Stimulated activated CD8-positive, alpha-beta memory T cell treated with anti-CD3 and anti-CD28 coated beads, Interleukin-4, amount 100 ng/mL, for 48 hours (primary cell): Measurements from ENCODE around the gene SERAC1.

Experiments
- DNase-seq: peaks from one replicate; pipeline ENCODE4 v3.0.0-alpha.2; 2020

Gene SERAC1

GRCh38 chr6:158118886-158119285 lies 49.2 kb downstream of the SERAC1 start:
- no peak for DNase-seq

GRCh38 chr6:158115508-158115907 lies 52.6 kb downstream of the SERAC1 start:
- DNase-seq: no peak

GRCh38 chr6:158115102-158115501 lies 53.0 kb downstream of the SERAC1 start:
- DNase-seq: no peak

GRCh38 chr6:158113802-158114201 lies 54.3 kb downstream of the SERAC1 start:
- no peak for DNase-seq

- DNase-seq: no peak
Measured at GRCh38 chr6:158111987-158112386, 56.1 kb downstream of the SERAC1 start.

- DNase-seq: no peak
Measured at GRCh38 chr6:158110986-158111385, 57.1 kb downstream of the SERAC1 start.

GRCh38 chr6:158109748-158110147 lies 58.3 kb downstream of the SERAC1 start:
- DNase-seq: no peak

- no peak for DNase-seq
Measured at GRCh38 chr6:158104696-158105095, 63.4 kb downstream of the SERAC1 start.

- DNase-seq: no peak
Measured at GRCh38 chr6:158103228-158103627, 64.8 kb downstream of the SERAC1 start.

GRCh38 chr6:158095671-158096070 lies 72.4 kb downstream of the SERAC1 start:
- no peak for DNase-seq

- DNase-seq: no peak
Measured at GRCh38 chr6:158095031-158095430, 73.0 kb downstream of the SERAC1 start.

GRCh38 chr6:158092806-158093205 lies 75.3 kb downstream of the SERAC1 start:
- no peak for DNase-seq

GRCh38 chr6:158087224-158087867 lies 80.7 kb downstream of the SERAC1 start:
- no peak for DNase-seq

GRCh38 chr6:158086504-158087223 lies 81.4 kb downstream of the SERAC1 start:
- DNase-seq: no peak

- no peak for DNase-seq
Measured at GRCh38 chr6:158086054-158086503, 82.0 kb downstream of the SERAC1 start.

GRCh38 chr6:158085261-158086053 lies 82.6 kb downstream of the SERAC1 start:
- DNase-seq: no peak

GRCh38 chr6:158083455-158084325 lies 84.4 kb downstream of the SERAC1 start:
- no peak for DNase-seq

- DNase-seq: peak; percentile 2
Measured at GRCh38 chr6:158081657-158081935, 86.5 kb downstream of the SERAC1 start.

GRCh38 chr6:158080849-158081656 lies 87.0 kb downstream of the SERAC1 start:
- peak; percentile 13 for DNase-seq

- DNase-seq: no peak
Measured at GRCh38 chr6:158078320-158078719, 89.7 kb downstream of the SERAC1 start.

- DNase-seq: no peak
Measured at GRCh38 chr6:158077676-158078075, 90.4 kb downstream of the SERAC1 start.

- DNase-seq: no peak
Measured at GRCh38 chr6:158076548-158076947, 91.5 kb downstream of the SERAC1 start.
